Renal cortical epithelial cell (primary cell): Measurements from ENCODE around the gene MARK3. TPM values are rescaled to one million over a fixed set of nuclear protein-coding genes. Genes with fewer than 3 reads are reported as not detected.

Experiments
- DNase-seq: peaks from one replicate; pipeline ENCODE4 v3.0.0-alpha.2; 2011; ENCODE audit warnings: low read depth
- total RNA-seq: library from RNA; depleted of rRNA; stranded (reverse); fragments of >200 nt; gene quantifications from 2 replicates; pipeline ENCODE4 v1.2.3, GENCODE V29; 2014

The MARK3 gene
- total RNA-seq, 1 donor from 2014 or later, result 100 TPM

- no peak for DNase-seq
Measured at GRCh38 chr14:103366741-103367140, 18.5 kb upstream of the MARK3 start.

GRCh38 chr14:103367995-103368394, 17.2 kb upstream of the MARK3 start:
- DNase-seq, result no peak

- DNase-seq, result no peak
Measured at GRCh38 chr14:103370087-103370486, 15.1 kb upstream of the MARK3 start.

GRCh38 chr14:103372017-103372416, 13.2 kb upstream of the MARK3 start:
- no peak for DNase-seq

- DNase-seq, result peak; percentile 83
Measured at GRCh38 chr14:103372552-103373304, 12.5 kb upstream of the MARK3 start.

GRCh38 chr14:103374121-103374520, 11.1 kb upstream of the MARK3 start:
- no peak for DNase-seq

- DNase-seq, result no peak
Measured at GRCh38 chr14:103377522-103378037, 7.6 kb upstream of the MARK3 start.

- no peak for DNase-seq
Measured at GRCh38 chr14:103378038-103378854, 7.0 kb upstream of the MARK3 start.

- DNase-seq, result no peak
Measured at GRCh38 chr14:103380719-103381377, 4.4 kb upstream of the MARK3 start.

GRCh38 chr14:103382376-103382775, 2.8 kb upstream of the MARK3 start:
- no peak for DNase-seq

GRCh38 chr14:103384450-103385151, 614 bp upstream of the MARK3 start:
- no peak for DNase-seq

GRCh38 chr14:103385929-103386712, 906 bp downstream of the MARK3 start:
- DNase-seq, result peak; percentile 73

GRCh38 chr14:103386713-103387329, 1.6 kb downstream of the MARK3 start:
- DNase-seq, result peak; percentile 51

GRCh38 chr14:103388664-103389063, 3.4 kb downstream of the MARK3 start:
- no peak for DNase-seq

GRCh38 chr14:103390605-103391004, 5.4 kb downstream of the MARK3 start:
- no peak for DNase-seq

GRCh38 chr14:103391048-103391447, 5.8 kb downstream of the MARK3 start:
- peak; percentile 48 for DNase-seq

- no peak for DNase-seq
Measured at GRCh38 chr14:103392106-103392505, 6.9 kb downstream of the MARK3 start.

GRCh38 chr14:103392572-103392971, 7.4 kb downstream of the MARK3 start:
- no peak for DNase-seq

GRCh38 chr14:103393070-103393469, 7.9 kb downstream of the MARK3 start:
- DNase-seq, result no peak
